GM21515 (cell line): ENCODE results near the gene SRP72.

ENCODE experiments used
- ATAC-seq: cut with Tn5 transposase; IDR thresholded peaks from one replicate; pipeline ENCODE4 v1.9.1; 2021; ENCODE audit not compliant: unreplicated experiment

SRP72 gene

GRCh38 chr4:56544573-56545131 is 77.2 kb downstream of the SRP72 start:
- ATAC-seq = peak; percentile 99

- ATAC-seq = no peak
Measured at GRCh38 chr4:56550642-56551041, 83.2 kb downstream of the SRP72 start.

GRCh38 chr4:56551516-56551915 is 84.1 kb downstream of the SRP72 start:
- ATAC-seq = no peak

GRCh38 chr4:56552273-56552672 is 84.9 kb downstream of the SRP72 start:
- ATAC-seq = no peak
